Superior temporal gyrus (tissue), 1 donor: ENCODE measurements around the gene DEXI.

Experiments
- DNase-seq: peaks from one replicate; pipeline ENCODE4 v3.0.0-alpha.2; 2016; ENCODE audit errors: extremely low spot score

The DEXI gene

GRCh38 chr16:10942352-10943063 lies at the start of gene DEXI:
TSS of gene DEXI (minus strand) at chr16:10942468. CDS start at chr16:10942005, 463 bp downstream.
- DNase-seq, result peak; percentile 97

GRCh38 chr16:10990378-10990777 lies 48.1 kb upstream of the DEXI start:
- DNase-seq, result no peak

- no peak for DNase-seq
Measured at GRCh38 chr16:10989559-10989958, 47.3 kb upstream of the DEXI start.

GRCh38 chr16:10988879-10989278 lies 46.6 kb upstream of the DEXI start:
- DNase-seq, result no peak

GRCh38 chr16:10988164-10988803 lies 46.0 kb upstream of the DEXI start:
- DNase-seq, result no peak

- no peak for DNase-seq
Measured at GRCh38 chr16:10987361-10988163, 45.3 kb upstream of the DEXI start.

GRCh38 chr16:10984509-10984908 lies 42.2 kb upstream of the DEXI start:
- DNase-seq, result no peak

GRCh38 chr16:10983159-10983558 lies 40.9 kb upstream of the DEXI start:
- DNase-seq, result no peak

- no peak for DNase-seq
Measured at GRCh38 chr16:10982465-10983150, 40.3 kb upstream of the DEXI start.

GRCh38 chr16:10981697-10982216 lies 39.5 kb upstream of the DEXI start:
- DNase-seq, result no peak

GRCh38 chr16:10980813-10981212 lies 38.5 kb upstream of the DEXI start:
- no peak for DNase-seq

- DNase-seq, result peak; percentile 48
Measured at GRCh38 chr16:10979717-10980601, 37.7 kb upstream of the DEXI start.

GRCh38 chr16:10978871-10979446 lies 36.7 kb upstream of the DEXI start:
- DNase-seq, result peak; percentile 23

GRCh38 chr16:10978124-10978523 lies 35.9 kb upstream of the DEXI start:
- DNase-seq, result no peak

- DNase-seq, result no peak
Measured at GRCh38 chr16:10976634-10977033, 34.4 kb upstream of the DEXI start.

- no peak for DNase-seq
Measured at GRCh38 chr16:10972819-10973464, 30.7 kb upstream of the DEXI start.

- no peak for DNase-seq
Measured at GRCh38 chr16:10972108-10972818, 30.0 kb upstream of the DEXI start.

GRCh38 chr16:10971560-10971961 lies 29.3 kb upstream of the DEXI start:
- peak; percentile 87 for DNase-seq

GRCh38 chr16:10970065-10970464 lies 27.8 kb upstream of the DEXI start:
- no peak for DNase-seq
